ENCODE data around the gene TRPC4AP. TPM values are rescaled to one million over a fixed set of nuclear protein-coding genes. Genes with fewer than 3 reads are reported as not detected.
"Not testable (repeated sequence)": the region's sequence is repeated elsewhere in the genome, so short reads cannot be mapped to it uniquely, and the experiment has no call there.

Gene TRPC4AP
- total RNA-seq (2014; rRNA removed; shearing (Covaris generic)), result 54.6 and 57.2 TPM in 2 replicates

- DNase-seq (ENCODE audit: low spot score), result peak; percentile 98
Measured at GRCh38 chr20:35092524-35093266, at the start of gene TRPC4AP. Gene TRPC4AP (minus strand): TSS chr20:35092807. CDS start chr20:35092781, 26 bp downstream.

GRCh38 chr20:35135867-35136586 lies 43.4 kb upstream of the TRPC4AP start:
- no peak for DNase-seq (ENCODE audit: low spot score)

- DNase-seq (ENCODE audit: low spot score), result no peak
Measured at GRCh38 chr20:35134880-35135279, 42.3 kb upstream of the TRPC4AP start.

- no peak for DNase-seq (ENCODE audit: low spot score)
Measured at GRCh38 chr20:35134472-35134871, 41.9 kb upstream of the TRPC4AP start.

- no peak for DNase-seq (ENCODE audit: low spot score)
Measured at GRCh38 chr20:35133735-35134134, 41.1 kb upstream of the TRPC4AP start.

- no peak for DNase-seq (ENCODE audit: low spot score)
Measured at GRCh38 chr20:35133031-35133430, 40.4 kb upstream of the TRPC4AP start.

- DNase-seq (ENCODE audit: low spot score), result no peak
Measured at GRCh38 chr20:35131934-35132333, 39.3 kb upstream of the TRPC4AP start.

GRCh38 chr20:35129647-35130069 lies 37.1 kb upstream of the TRPC4AP start:
- DNase-seq (ENCODE audit: low spot score), result peak; percentile 41

- DNase-seq (ENCODE audit: low spot score), result no peak
Measured at GRCh38 chr20:35125753-35126152, 33.1 kb upstream of the TRPC4AP start.

GRCh38 chr20:35122756-35123405 lies 30.3 kb upstream of the TRPC4AP start:
- no peak for DNase-seq (ENCODE audit: low spot score)

GRCh38 chr20:35121186-35121585 lies 28.6 kb upstream of the TRPC4AP start:
- no peak for DNase-seq (ENCODE audit: low spot score)

- DNase-seq (ENCODE audit: low spot score), result no peak
Measured at GRCh38 chr20:35120012-35120701, 27.6 kb upstream of the TRPC4AP start.

GRCh38 chr20:35117629-35118028 lies 25.0 kb upstream of the TRPC4AP start:
- DNase-seq (ENCODE audit: low spot score), result no peak

GRCh38 chr20:35117196-35117595 lies 24.6 kb upstream of the TRPC4AP start:
- DNase-seq (ENCODE audit: low spot score), result no peak

GRCh38 chr20:35116258-35116657 lies 23.7 kb upstream of the TRPC4AP start:
- no peak for DNase-seq (ENCODE audit: low spot score)

- no peak for DNase-seq (ENCODE audit: low spot score)
Measured at GRCh38 chr20:35115606-35116005, 23.0 kb upstream of the TRPC4AP start.

GRCh38 chr20:35112276-35112675 lies 19.7 kb upstream of the TRPC4AP start:
- not testable (repeated sequence) for DNase-seq (ENCODE audit: low spot score)

GRCh38 chr20:35111141-35111888 lies 18.7 kb upstream of the TRPC4AP start:
- DNase-seq (ENCODE audit: low spot score), result no peak

- no peak for DNase-seq (ENCODE audit: low spot score)
Measured at GRCh38 chr20:35108921-35109320, 16.3 kb upstream of the TRPC4AP start.

- DNase-seq (ENCODE audit: low spot score), result no peak
Measured at GRCh38 chr20:35106827-35107380, 14.3 kb upstream of the TRPC4AP start.

Data from HT-29 (cell line).